ENCODE data around the gene PPM1B. TPM values are rescaled to one million over a fixed set of nuclear protein-coding genes. Genes with fewer than 3 reads are reported as not detected.
A peak's percentile ranks its signal among the peaks of the same experiment; 100 is the strongest.
"Not testable (repeated sequence)": the region's sequence is repeated elsewhere in the genome, so short reads cannot be mapped to it uniquely, and the experiment has no call there.

Gene PPM1B
- polyA plus RNA-seq, 4 donors = 64.8 to 83.0 (median 80.5) TPM

GRCh38 chr2:44155666-44156446 lies 12.8 kb upstream of the PPM1B start:
- DNase-seq (ENCODE audit: low read depth in 4 of 4, low spot score in 3 of 4) = no peak

- DNase-seq (ENCODE audit: low read depth in 4 of 4, low spot score in 3 of 4) = no peak
These were observed 4.9 kb upstream of the PPM1B start for GRCh38 chr2:44163777-44164176.

- no peak for DNase-seq (ENCODE audit: low read depth in 4 of 4, low spot score in 3 of 4)
These were observed 4.1 kb upstream of the PPM1B start for GRCh38 chr2:44164617-44165016.

GRCh38 chr2:44166096-44166495 lies 2.6 kb upstream of the PPM1B start:
- no peak for DNase-seq (ENCODE audit: low read depth in 4 of 4, low spot score in 3 of 4)

- peak in 1 of 4 donors; percentile 2 for DNase-seq (ENCODE audit: low read depth in 4 of 4, low spot score in 3 of 4)
These were observed 1.3 kb upstream of the PPM1B start for GRCh38 chr2:44167311-44167907.

- peak; percentile 97 to 99 (median 98) for DNase-seq (ENCODE audit: low read depth in 4 of 4, low spot score in 3 of 4)
These were observed 581 bp upstream of the PPM1B start for GRCh38 chr2:44167908-44168680.

GRCh38 chr2:44169155-44169898 lies 652 bp downstream of the PPM1B start:
- peak in 2 of 4 donors; percentile 25 to 42 for DNase-seq (ENCODE audit: low read depth in 4 of 4, low spot score in 3 of 4)

- DNase-seq (ENCODE audit: low read depth in 4 of 4, low spot score in 3 of 4) = peak in 1 of 4 donors; percentile 17
These were observed 1.6 kb downstream of the PPM1B start for GRCh38 chr2:44170311-44170717.

- peak in 1 of 4 donors; percentile 7 for DNase-seq (ENCODE audit: low read depth in 4 of 4, low spot score in 3 of 4)
These were observed 2.3 kb downstream of the PPM1B start for GRCh38 chr2:44171018-44171417.

- not testable (repeated sequence) for DNase-seq (ENCODE audit: low read depth in 4 of 4, low spot score in 3 of 4)
These were observed 2.8 kb downstream of the PPM1B start for GRCh38 chr2:44171442-44171841.

GRCh38 chr2:44172576-44172975 lies 3.9 kb downstream of the PPM1B start:
- DNase-seq (ENCODE audit: low read depth in 4 of 4, low spot score in 3 of 4) = no peak

GRCh38 chr2:44178950-44179349 lies 10.3 kb downstream of the PPM1B start:
- DNase-seq (ENCODE audit: low read depth in 4 of 4, low spot score in 3 of 4) = no peak

GRCh38 chr2:44181648-44182047 lies 13.0 kb downstream of the PPM1B start:
- DNase-seq (ENCODE audit: low read depth in 4 of 4, low spot score in 3 of 4) = no peak

GRCh38 chr2:44184106-44184505 lies 15.4 kb downstream of the PPM1B start:
- no peak for DNase-seq (ENCODE audit: low read depth in 4 of 4, low spot score in 3 of 4)

GRCh38 chr2:44186810-44187209 lies 18.1 kb downstream of the PPM1B start:
- no peak for DNase-seq (ENCODE audit: low read depth in 4 of 4, low spot score in 3 of 4)

GRCh38 chr2:44187251-44187650 lies 18.6 kb downstream of the PPM1B start:
- no peak for DNase-seq (ENCODE audit: low read depth in 4 of 4, low spot score in 3 of 4)

- DNase-seq (ENCODE audit: low read depth in 4 of 4, low spot score in 3 of 4) = no peak
These were observed 20.0 kb downstream of the PPM1B start for GRCh38 chr2:44188696-44189095.

GRCh38 chr2:44189104-44189503 lies 20.4 kb downstream of the PPM1B start:
- no peak for DNase-seq (ENCODE audit: low read depth in 4 of 4, low spot score in 3 of 4)

- no peak for DNase-seq (ENCODE audit: low read depth in 4 of 4, low spot score in 3 of 4)
These were observed 21.9 kb downstream of the PPM1B start for GRCh38 chr2:44190526-44190925.

GRCh38 chr2:44191739-44192138 lies 23.1 kb downstream of the PPM1B start:
- DNase-seq (ENCODE audit: low read depth in 4 of 4, low spot score in 3 of 4) = no peak

- no peak for DNase-seq (ENCODE audit: low read depth in 4 of 4, low spot score in 3 of 4)
These were observed 24.0 kb downstream of the PPM1B start for GRCh38 chr2:44192646-44193045.

Data from right renal pelvis (tissue), 4 donors.